Measurements from ENCODE around the gene HOXA7. TPM values are rescaled to one million over a fixed set of nuclear protein-coding genes. Genes with fewer than 3 reads are reported as not detected.

HOXA7 gene
- total RNA-seq, 2 donors from 2014 or later: 0.26 to 0.66 TPM

GRCh38 chr7:27148756-27149641 lies 7.5 kb downstream of the HOXA7 start:
- no peak for TF ChIP-seq CTCF (IDR thresholded peaks at IDR 0.05)
- no peak for TF ChIP-seq POLR2A (IDR thresholded peaks at IDR 0.05)
- intact Hi-C loops (cut with DNase I): no loop called here
- ATAC-seq (no peak), DNase-seq (peak in 1 of 4 donors; percentile 1)
- H3K9me3 ChIP-seq: no peaks in the 10 kb centered on the region
- H3K4me1 ChIP-seq: peaks cover 31% of the 10 kb centered on the region
- H3K4me3 ChIP-seq: no peak overlapping the region
- H3K36me3 ChIP-seq (replicated peaks in 1 of 2; ENCODE audit: insufficient read depth in 1 of 2, low read depth in 2 of 2): no peaks in the 10 kb centered on the region
- peaks cover 0 to 81% of the 10 kb centered on the region in 2 donors for H3K27me3 ChIP-seq
- 22 to 24% methylated on average over 20 to 30 of the region's 30 CpGs for WGBS, 2 donors
- no peak overlapping the region for H3K27ac ChIP-seq

- DNase-seq: peak in 1 of 4 donors; percentile 2
- 10 to 22% methylated on average over 20 to 28 of the region's 28 CpGs for WGBS, 2 donors
- no peak overlapping the region for H3K27ac ChIP-seq
- H3K4me1 ChIP-seq: peaks cover 39% of the 10 kb centered on the region
- ATAC-seq: no peak
- H3K9me3 ChIP-seq: no peaks in the 10 kb centered on the region
- TF ChIP-seq POLR2A (IDR thresholded peaks at IDR 0.05) (no peak), CTCF (IDR thresholded peaks at IDR 0.05) (no peak)
- intact Hi-C loops (cut with DNase I): no loop called here
- H3K36me3 ChIP-seq (replicated peaks in 1 of 2; ENCODE audit: insufficient read depth in 1 of 2, low read depth in 2 of 2): no peaks in the 10 kb centered on the region
- no peak overlapping the region for H3K4me3 ChIP-seq
- peaks cover 0 to 81% of the 10 kb centered on the region in 2 donors for H3K27me3 ChIP-seq
Measured at GRCh38 chr7:27148031-27148755, 8.3 kb downstream of the HOXA7 start.

DNA sequence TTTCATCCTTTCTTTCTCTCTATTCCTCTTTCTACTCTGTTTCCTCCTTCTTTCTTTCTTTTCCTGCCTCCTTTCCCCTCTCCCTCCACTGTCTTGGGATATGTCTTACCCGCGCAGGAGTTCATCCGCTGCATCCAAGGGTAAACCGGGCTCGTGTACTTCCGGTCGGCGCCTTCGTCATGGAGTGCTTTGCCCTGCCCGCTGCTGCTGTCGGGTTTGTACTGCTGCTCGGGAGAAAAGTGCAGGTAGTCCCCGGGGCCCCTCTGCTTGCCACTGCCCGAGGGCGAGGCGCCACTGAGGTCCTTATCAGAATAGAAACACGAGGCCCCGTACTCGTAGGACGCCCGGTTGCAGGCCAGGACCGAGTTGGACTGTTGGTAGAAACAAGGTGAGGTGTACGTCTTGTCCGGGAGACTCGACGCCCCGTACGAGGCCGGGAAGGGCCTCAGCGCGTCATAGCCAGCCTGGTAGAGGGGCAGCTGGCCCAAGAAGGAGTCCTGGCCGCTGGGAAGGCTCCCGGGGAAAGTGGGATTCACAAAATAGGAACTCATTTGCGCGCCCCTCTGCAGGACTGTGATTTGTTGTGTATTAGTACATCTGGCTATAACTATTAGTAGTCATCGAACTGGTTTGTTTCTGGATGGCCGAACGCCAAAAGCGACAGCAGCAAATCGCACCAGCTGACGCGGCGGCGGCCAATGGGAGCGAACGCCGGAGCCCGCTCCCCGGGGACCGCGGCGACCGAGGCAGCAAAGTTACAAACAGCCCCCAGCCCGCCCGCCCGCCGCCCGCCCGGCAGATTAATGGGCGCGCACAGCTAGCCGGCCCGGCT lies 9.1 kb downstream of the HOXA7 start, which contains the start of gene HOXA6:
HOXA6 (minus strand) TSS at position 576 of the 832 bp plus-strand sequence; CDS start at position 551, 25 bp downstream.
- Histone ChIP-seq H3K4me3 (no peak within 1 kb of the TSS), H3K9me3 (no peaks in the 10 kb centered on the region), H3K36me3 (replicated peaks in 1 of 2; ENCODE audit: insufficient read depth in 1 of 2, low read depth in 2 of 2) (no peaks in the 10 kb centered on the region), H3K4me1 (peaks cover 45% of the 10 kb centered on the region), H3K27ac (no peak within 1 kb of the TSS), H3K27me3 (peaks cover 0 to 79% of the 10 kb centered on the region in 2 donors)
- TF ChIP-seq POLR2A (IDR thresholded peaks at IDR 0.05): no peak
- TF ChIP-seq CTCF (IDR thresholded peaks at IDR 0.05): no peak
- intact Hi-C loops (cut with DNase I): no loop called here
- DNase-seq (peak; percentile 49 to 71 (median 58)), ATAC-seq (no peak)
- 9 to 11% methylated on average over 45 to 59 of the region's 63 CpGs for WGBS, 2 donors

- DNase-seq: no peak
- no peak overlapping the region for H3K27ac ChIP-seq
- intact Hi-C loops (cut with DNase I): no loop called here
- H3K9me3 ChIP-seq: no peaks in the 10 kb centered on the region
- H3K27me3 ChIP-seq: peaks cover 0 to 79% of the 10 kb centered on the region in 2 donors
- no peak overlapping the region for H3K4me3 ChIP-seq
- H3K36me3 ChIP-seq (replicated peaks in 1 of 2; ENCODE audit: insufficient read depth in 1 of 2, low read depth in 2 of 2): no peaks in the 10 kb centered on the region
- no peak for ATAC-seq
- WGBS, 2 donors: 37 to 44% methylated on average over 5 of the region's 5 CpGs
- H3K4me1 ChIP-seq: peaks cover 46% of the 10 kb centered on the region
- TF ChIP-seq POLR2A (IDR thresholded peaks at IDR 0.05) (no peak), CTCF (IDR thresholded peaks at IDR 0.05) (no peak)
Measured at GRCh38 chr7:27146491-27147198, 9.8 kb downstream of the HOXA7 start.
